ENCODE measurements around the gene SNX25. TPM values are rescaled to one million over a fixed set of nuclear protein-coding genes. Genes with fewer than 3 reads are reported as not detected.
"Not testable (repeated sequence)": the region's sequence is repeated elsewhere in the genome, so short reads cannot be mapped to it uniquely, and the experiment has no call there.

Gene SNX25
- polyA plus RNA-seq, 1 experiment: 11.7 TPM

DNA sequence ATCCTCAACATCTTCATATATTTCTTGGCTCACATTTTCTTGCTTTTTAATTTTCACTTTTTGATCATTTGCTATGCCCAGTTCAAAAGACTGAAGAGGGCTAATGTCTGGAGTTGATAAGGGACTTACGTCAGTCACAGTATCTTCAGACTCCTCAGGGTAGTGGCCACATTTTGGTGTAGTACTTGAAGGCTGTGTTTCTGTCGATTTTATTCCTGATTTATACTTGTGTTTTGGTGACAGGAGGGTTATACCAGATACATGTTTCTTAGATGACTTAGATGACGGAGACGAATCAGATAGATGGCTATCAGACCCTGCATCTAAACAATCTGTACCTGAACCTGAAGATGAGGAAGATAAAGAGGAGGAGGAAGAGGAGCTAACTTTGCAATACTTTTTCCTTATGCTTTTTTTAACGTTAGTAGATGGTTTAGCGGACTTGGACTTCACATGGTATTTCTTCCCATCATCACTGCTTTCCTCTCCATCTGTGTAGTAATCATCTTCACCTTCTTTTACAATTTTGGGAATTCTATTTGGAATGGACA is 19.0 kb upstream of the SNX25 start:
- no peak for DNase-seq (ENCODE audit: low read depth)
- no peaks in the 10 kb centered on the region for H3K27me3 ChIP-seq (ENCODE audit: control insufficient read depth, insufficient read depth, low read length)
- CTCF ChIA-PET: no interaction called here
- H3K36me3 ChIP-seq (ENCODE audit: control insufficient read depth, insufficient read depth, low read length): peaks cover 3% of the 10 kb centered on the region; the same call in 1 of the 2 replicates
- no peak for TF ChIP-seq CTCF (IDR thresholded peaks at IDR 0.05; ENCODE audit: insufficient read depth, low read depth, low read length)
- no peak overlapping the region for H3K4me3 ChIP-seq (ENCODE audit: low read depth, low read length)
- POLR2A ChIA-PET: no interaction called here

- Histone ChIP-seq H3K4me3 (ENCODE audit: low read depth, low read length) (no peak overlapping the region), H3K27me3 (ENCODE audit: control insufficient read depth, insufficient read depth, low read length) (no peaks in the 10 kb centered on the region), H3K36me3 (ENCODE audit: control insufficient read depth, insufficient read depth, low read length) (peaks cover 3% of the 10 kb centered on the region; the same call in 1 of the 2 replicates)
- DNase-seq (ENCODE audit: low read depth): no peak
- ChIA-PET CTCF (interaction anchor here (0.6 to 0.7 kb wide), 2 partner anchors 49 to 845 kb away, joined by 3 read pairs; partner anchors contain the start of gene SLC25A4), POLR2A (no interaction called here)
- TF ChIP-seq CTCF (IDR thresholded peaks at IDR 0.05; ENCODE audit: insufficient read depth, low read depth, low read length): no peak
Measured at GRCh38 chr4:185192059-185192458, 17.3 kb upstream of the SNX25 start.

DNA sequence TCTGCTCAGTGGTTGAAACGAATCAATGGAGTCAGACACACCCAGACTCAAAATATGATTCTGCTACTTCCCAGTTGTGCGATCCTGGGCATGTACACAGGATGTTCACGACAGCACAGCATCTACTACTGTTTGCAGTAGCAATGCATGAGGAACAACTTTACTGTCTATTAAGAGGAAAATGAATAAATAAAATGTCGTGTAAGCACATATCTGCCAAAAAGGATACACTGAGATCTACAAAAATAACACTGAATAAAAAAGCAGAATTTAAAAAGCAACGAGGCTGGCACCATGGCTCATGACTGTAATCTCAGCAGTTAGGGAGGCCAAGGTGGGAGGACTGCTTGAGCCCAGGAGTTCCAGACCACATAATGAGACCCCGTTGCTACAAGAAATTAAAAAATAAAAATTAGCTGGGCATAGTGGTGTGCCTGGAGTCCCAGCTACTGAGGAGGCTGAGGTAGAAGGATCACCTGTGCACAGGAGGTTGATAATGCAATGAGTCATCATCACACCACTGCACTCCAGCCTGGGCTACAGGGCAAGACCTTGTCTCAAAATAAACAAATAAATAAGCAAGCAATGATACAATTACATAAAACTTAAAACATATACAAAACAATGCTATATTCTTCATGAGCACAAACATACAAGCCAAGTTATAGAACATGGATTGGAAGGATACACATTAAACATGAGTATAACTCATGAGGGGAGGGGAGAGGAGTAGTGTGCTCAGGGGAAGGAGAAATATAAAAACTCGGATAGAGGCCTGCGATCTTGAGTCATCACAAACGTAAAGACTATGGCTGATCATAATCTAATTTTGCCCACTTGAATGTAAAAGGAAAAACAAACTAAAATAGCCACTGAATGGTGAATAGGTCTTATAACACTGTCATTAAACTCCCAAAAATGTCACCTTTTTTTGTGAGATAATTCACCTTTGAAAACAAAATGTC is 14.2 kb upstream of the SNX25 start:
- no peaks in the 10 kb centered on the region for H3K27me3 ChIP-seq (ENCODE audit: control insufficient read depth, insufficient read depth, low read length)
- ChIA-PET POLR2A (no interaction called here), CTCF (no interaction called here)
- no peak overlapping the region for H3K4me3 ChIP-seq (ENCODE audit: low read depth, low read length)
- DNase-seq (ENCODE audit: low read depth): no peak
- 0 out of 2 replicates have a peak, but pooled peaks cover 3% of the 10 kb centered on the region for H3K36me3 ChIP-seq (ENCODE audit: control insufficient read depth, insufficient read depth, low read length)
- TF ChIP-seq CTCF (IDR thresholded peaks at IDR 0.05; ENCODE audit: insufficient read depth, low read depth, low read length): no peak

GRCh38 chr4:185196437-185196836 is 13.0 kb upstream of the SNX25 start:
- POLR2A ChIA-PET: no interaction called here

GRCh38 chr4:185198189-185198588 is 11.2 kb upstream of the SNX25 start:
- DNase-seq (ENCODE audit: low read depth); H3K27me3 ChIP-seq (ENCODE audit: control insufficient read depth, insufficient read depth, low read length); H3K36me3 ChIP-seq (ENCODE audit: control insufficient read depth, insufficient read depth, low read length); H3K4me3 ChIP-seq (ENCODE audit: low read depth, low read length); POLR2A ChIA-PET: not testable (repeated sequence)
- CTCF ChIA-PET: interaction anchor here (0.8 to 4.3 kb wide), 3 partner anchors 12 to 65 kb away, joined by 3 to 20 read pairs (median 3); no protein-coding TSS in a partner anchor

More at GRCh38 chr4:185196437-185196836, 13.0 kb upstream of the SNX25 start:
- no peak for DNase-seq (ENCODE audit: low read depth)
- Histone ChIP-seq H3K4me3 (ENCODE audit: low read depth, low read length) (no peak overlapping the region), H3K36me3 (ENCODE audit: control insufficient read depth, insufficient read depth, low read length) (peaks cover 2% of the 10 kb centered on the region; the same call in 1 of the 2 replicates), H3K27me3 (ENCODE audit: control insufficient read depth, insufficient read depth, low read length) (no peaks in the 10 kb centered on the region)
- no peak for TF ChIP-seq CTCF (IDR thresholded peaks at IDR 0.05; ENCODE audit: insufficient read depth, low read depth, low read length)
- CTCF ChIA-PET: interaction anchor here (1.4 to 4.3 kb wide), 2 partner anchors 12 to 63 kb away, joined by 3 to 20 read pairs; no protein-coding TSS in a partner anchor

All from BJ (cell line).